ENCODE measurements around the gene LAMA5.

DNA sequence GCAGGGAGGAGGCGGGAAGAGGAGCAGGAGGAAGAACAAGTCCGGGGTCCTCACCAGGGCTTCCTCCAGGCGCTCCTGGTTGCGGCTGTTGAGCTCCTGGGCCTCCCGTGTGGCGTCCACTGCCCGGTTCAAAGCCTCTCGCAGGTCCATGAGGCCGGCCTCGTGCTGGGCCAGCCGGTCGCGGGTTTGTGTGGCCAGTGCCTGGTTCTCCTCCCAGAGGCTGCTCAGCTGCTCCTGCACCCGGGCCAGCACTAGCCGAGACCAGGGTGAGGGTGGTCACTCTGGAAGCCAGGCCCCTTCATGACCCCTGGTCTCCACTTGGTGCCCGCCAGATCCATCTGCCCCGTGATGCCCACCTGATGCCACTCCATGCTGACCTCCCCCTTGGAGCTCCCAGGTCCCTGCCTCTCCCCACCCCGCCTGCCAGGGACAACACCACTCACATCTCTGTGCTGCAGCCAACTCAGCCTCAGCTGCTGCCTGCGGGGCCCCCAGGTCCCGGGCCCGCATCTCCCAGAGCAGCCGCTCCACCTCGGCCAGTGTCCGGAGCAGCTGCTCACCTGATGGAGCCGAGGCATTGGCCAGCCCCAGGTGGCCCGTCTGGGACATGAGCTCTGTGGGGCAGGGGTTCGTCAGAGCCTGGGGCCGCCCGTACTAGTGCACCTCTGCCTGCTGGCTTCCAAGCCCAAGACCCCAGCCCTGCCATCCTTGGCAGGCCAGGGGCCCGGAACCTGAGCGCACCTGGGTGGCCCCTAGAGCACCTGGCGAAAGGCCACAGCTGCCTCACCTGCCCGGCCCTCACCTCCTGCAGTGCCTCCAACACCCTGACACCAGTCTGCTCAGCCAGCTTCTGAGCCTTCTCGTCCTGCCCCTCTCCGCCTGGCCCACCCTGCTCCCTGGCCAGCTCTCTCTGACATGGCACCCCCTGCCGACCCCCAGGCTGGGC, 48.4 kb downstream of the LAMA5 start:
- no peak for TF ChIP-seq POLR2AphosphoS5 (IDR thresholded peaks at IDR 0.05)
- TF ChIP-seq, protein P1, sequence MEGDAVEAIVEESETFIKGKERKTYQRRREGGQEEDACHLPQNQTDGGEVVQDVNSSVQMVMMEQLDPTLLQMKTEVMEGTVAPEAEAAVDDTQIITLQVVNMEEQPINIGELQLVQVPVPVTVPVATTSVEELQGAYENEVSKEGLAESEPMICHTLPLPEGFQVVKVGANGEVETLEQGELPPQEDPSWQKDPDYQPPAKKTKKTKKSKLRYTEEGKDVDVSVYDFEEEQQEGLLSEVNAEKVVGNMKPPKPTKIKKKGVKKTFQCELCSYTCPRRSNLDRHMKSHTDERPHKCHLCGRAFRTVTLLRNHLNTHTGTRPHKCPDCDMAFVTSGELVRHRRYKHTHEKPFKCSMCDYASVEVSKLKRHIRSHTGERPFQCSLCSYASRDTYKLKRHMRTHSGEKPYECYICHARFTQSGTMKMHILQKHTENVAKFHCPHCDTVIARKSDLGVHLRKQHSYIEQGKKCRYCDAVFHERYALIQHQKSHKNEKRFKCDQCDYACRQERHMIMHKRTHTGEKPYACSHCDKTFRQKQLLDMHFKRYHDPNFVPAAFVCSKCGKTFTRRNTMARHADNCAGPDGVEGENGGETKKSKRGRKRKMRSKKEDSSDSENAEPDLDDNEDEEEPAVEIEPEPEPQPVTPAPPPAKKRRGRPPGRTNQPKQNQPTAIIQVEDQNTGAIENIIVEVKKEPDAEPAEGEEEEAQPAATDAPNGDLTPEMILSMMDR (IDR thresholded peaks at IDR 0.05) = no peak

Data from sigmoid colon (tissue), 4 donors.